ENCODE measurements around the gene RAD18.

Gene RAD18

GRCh38 chr3:8967553-8967952 lies 4.3 kb upstream of the RAD18 start:
- DNase-seq (ENCODE audit: low read depth): no peak
- TF ChIP-seq CTCF (IDR thresholded peaks at IDR 0.05; ENCODE audit: insufficient read depth, low read depth, low read length, missing control alignments): no peak
- H3K4me3 ChIP-seq (ENCODE audit: low read depth, low read length): no peak overlapping the region

- H3K4me3 ChIP-seq (ENCODE audit: low read depth, low read length): no peak overlapping the region
Measured at GRCh38 chr3:8966820-8967348, 3.6 kb upstream of the RAD18 start.

GRCh38 chr3:8966150-8966819 lies 3.0 kb upstream of the RAD18 start:
- no peak for DNase-seq (ENCODE audit: low read depth)
- TF ChIP-seq CTCF (IDR thresholded peaks at IDR 0.05; ENCODE audit: insufficient read depth, low read depth, low read length, missing control alignments): no peak
- no peak overlapping the region for H3K4me3 ChIP-seq (ENCODE audit: low read depth, low read length)

More at GRCh38 chr3:8966820-8967348, 3.6 kb upstream of the RAD18 start:
- TF ChIP-seq CTCF (IDR thresholded peaks at IDR 0.05; ENCODE audit: insufficient read depth, low read depth, low read length, missing control alignments): no peak
- no peak for DNase-seq (ENCODE audit: low read depth)

GRCh38 chr3:8964436-8965370 lies 1.4 kb upstream of the RAD18 start:
- no peak for TF ChIP-seq CTCF (IDR thresholded peaks at IDR 0.05; ENCODE audit: insufficient read depth, low read depth, low read length, missing control alignments)
- H3K4me3 ChIP-seq (ENCODE audit: low read depth, low read length): no peak overlapping the region
- no peak for DNase-seq (ENCODE audit: low read depth)

- DNase-seq (ENCODE audit: low read depth): no peak
- TF ChIP-seq CTCF (IDR thresholded peaks at IDR 0.05; ENCODE audit: insufficient read depth, low read depth, low read length, missing control alignments): no peak
- peak overlapping the region; percentile 93 for H3K4me3 ChIP-seq (ENCODE audit: low read depth, low read length)
Measured at GRCh38 chr3:8962226-8962861, 928 bp downstream of the RAD18 start.

GRCh38 chr3:8959668-8960067 lies 3.6 kb downstream of the RAD18 start:
- no peak overlapping the region for H3K4me3 ChIP-seq (ENCODE audit: low read depth, low read length)
- TF ChIP-seq CTCF (IDR thresholded peaks at IDR 0.05; ENCODE audit: insufficient read depth, low read depth, low read length, missing control alignments): no peak
- DNase-seq (ENCODE audit: low read depth): no peak
